ENCODE results near the gene ZNF410. TPM values are rescaled to one million over a fixed set of nuclear protein-coding genes. Genes with fewer than 3 reads are reported as not detected.
"Not testable (repeated sequence)": the region's sequence is repeated elsewhere in the genome, so short reads cannot be mapped to it uniquely, and the experiment has no call there.

Gene ZNF410
- total RNA-seq, 1 experiment from 2014 or later: 37.6 TPM

GRCh38 chr14:73887694-73888459 is 1.2 kb downstream of the ZNF410 start:
- Mint-ChIP-seq H3K4me1 (ENCODE audit: low read depth, unreplicated experiment) (peaks cover 25% of the 10 kb centered on the region), H3K27ac (ENCODE audit: unreplicated experiment) (peak overlapping the region; percentile 51), H3K27me3 (ENCODE audit: unreplicated experiment) (no peaks in the 10 kb centered on the region), H3K9me3 (ENCODE audit: low read depth, unreplicated experiment) (no peaks in the 10 kb centered on the region), H3K4me3 (ENCODE audit: low read depth, unreplicated experiment) (peak overlapping the region; percentile 67), H3K36me3 (ENCODE audit: insufficient read depth, unreplicated experiment) (peaks cover 27% of the 10 kb centered on the region)
- no peak for DNase-seq
- intact Hi-C loops (cut with micrococcal nuclease; ENCODE audit: unreplicated experiment): loop anchor here (10.0 kb wide), 1 partner anchor 147 kb away; no protein-coding TSS in a partner anchor
- CTCF ChIA-PET: no interaction called here
- TF ChIP-seq CTCF (IDR thresholded peaks at IDR 0.05; ENCODE audit: unreplicated experiment): no peak
- BruUV-seq (replicated peaks): TSS peak; percentile 74

GRCh38 chr14:73888460-73888725 is 1.7 kb downstream of the ZNF410 start:
- peaks cover 27% of the 10 kb centered on the region for H3K36me3 Mint-ChIP-seq (ENCODE audit: insufficient read depth, unreplicated experiment)
- no peaks in the 10 kb centered on the region for H3K27me3 Mint-ChIP-seq (ENCODE audit: unreplicated experiment)
- no peak for DNase-seq
- peak overlapping the region; percentile 51 for H3K27ac Mint-ChIP-seq (ENCODE audit: unreplicated experiment)
- no peaks in the 10 kb centered on the region for H3K9me3 Mint-ChIP-seq (ENCODE audit: low read depth, unreplicated experiment)
- no TSS peak for BruUV-seq (replicated peaks)
- TF ChIP-seq CTCF (IDR thresholded peaks at IDR 0.05; ENCODE audit: unreplicated experiment): no peak
- CTCF ChIA-PET: no interaction called here
- H3K4me3 Mint-ChIP-seq (ENCODE audit: low read depth, unreplicated experiment): peak overlapping the region; percentile 67
- intact Hi-C loops (cut with micrococcal nuclease; ENCODE audit: unreplicated experiment): loop anchor here (10.0 kb wide), 1 partner anchor 146 kb away; no protein-coding TSS in a partner anchor
- H3K4me1 Mint-ChIP-seq (ENCODE audit: low read depth, unreplicated experiment): peaks cover 25% of the 10 kb centered on the region

GRCh38 chr14:73888971-73889370 is 2.3 kb downstream of the ZNF410 start:
- intact Hi-C loops (cut with micrococcal nuclease; ENCODE audit: unreplicated experiment): loop anchor here (10.0 kb wide), 1 partner anchor 146 kb away; no protein-coding TSS in a partner anchor
- BruUV-seq (replicated peaks): no TSS peak
- Mint-ChIP-seq H3K36me3 (ENCODE audit: insufficient read depth, unreplicated experiment) (peaks cover 30% of the 10 kb centered on the region), H3K27me3 (ENCODE audit: unreplicated experiment) (no peaks in the 10 kb centered on the region), H3K9me3 (ENCODE audit: low read depth, unreplicated experiment) (no peaks in the 10 kb centered on the region), H3K27ac (ENCODE audit: unreplicated experiment) (no peak overlapping the region), H3K4me1 (ENCODE audit: low read depth, unreplicated experiment) (peaks cover 25% of the 10 kb centered on the region), H3K4me3 (ENCODE audit: low read depth, unreplicated experiment) (no peak overlapping the region)
- DNase-seq: no peak
- CTCF ChIA-PET: no interaction called here
- no peak for TF ChIP-seq CTCF (IDR thresholded peaks at IDR 0.05; ENCODE audit: unreplicated experiment)

GRCh38 chr14:73889376-73889775 is 2.7 kb downstream of the ZNF410 start:
- no TSS peak for BruUV-seq (replicated peaks)
- H3K27me3 Mint-ChIP-seq (ENCODE audit: unreplicated experiment): no peaks in the 10 kb centered on the region
- peaks cover 25% of the 10 kb centered on the region for H3K4me1 Mint-ChIP-seq (ENCODE audit: low read depth, unreplicated experiment)
- peaks cover 34% of the 10 kb centered on the region for H3K36me3 Mint-ChIP-seq (ENCODE audit: insufficient read depth, unreplicated experiment)
- TF ChIP-seq CTCF (IDR thresholded peaks at IDR 0.05; ENCODE audit: unreplicated experiment): no peak
- no peaks in the 10 kb centered on the region for H3K9me3 Mint-ChIP-seq (ENCODE audit: low read depth, unreplicated experiment)
- no peak overlapping the region for H3K4me3 Mint-ChIP-seq (ENCODE audit: low read depth, unreplicated experiment)
- intact Hi-C loops (cut with micrococcal nuclease; ENCODE audit: unreplicated experiment): loop anchor here (10.0 kb wide), 1 partner anchor 145 kb away; no protein-coding TSS in a partner anchor
- CTCF ChIA-PET: no interaction called here
- DNase-seq: no peak
- no peak overlapping the region for H3K27ac Mint-ChIP-seq (ENCODE audit: unreplicated experiment)

GRCh38 chr14:73894180-73894687 is 7.6 kb downstream of the ZNF410 start:
- intact Hi-C loops (cut with micrococcal nuclease; ENCODE audit: unreplicated experiment): not testable (repeated sequence)
- CTCF ChIA-PET: interaction anchor here (0.6 kb wide), 1 partner anchor 820 kb away, joined by 3 read pairs; no protein-coding TSS in a partner anchor

More at GRCh38 chr14:73894180-73894687, 7.6 kb downstream of the ZNF410 start:
- H3K4me1 Mint-ChIP-seq (ENCODE audit: low read depth, unreplicated experiment); H3K9me3 Mint-ChIP-seq (ENCODE audit: low read depth, unreplicated experiment); H3K4me3 Mint-ChIP-seq (ENCODE audit: low read depth, unreplicated experiment); H3K27me3 Mint-ChIP-seq (ENCODE audit: unreplicated experiment); H3K27ac Mint-ChIP-seq (ENCODE audit: unreplicated experiment); DNase-seq; BruUV-seq (replicated peaks): not testable (repeated sequence)
- H3K36me3 Mint-ChIP-seq (ENCODE audit: insufficient read depth, unreplicated experiment): peaks cover 23% of the 10 kb centered on the region
